MCF 10A (cell line): Measurements from ENCODE around the gene EFNB2. TPM values are rescaled to one million over a fixed set of nuclear protein-coding genes. Genes with fewer than 3 reads are reported as not detected.
A peak's percentile ranks its signal among the peaks of the same experiment; 100 is the strongest.

Experiments
- BruUV-seq: library from RNA; stranded (reverse); fragments of 400-500 nt; replicated peaks from 2 replicates; lab custom pipeline; 2021; lab: Mats Ljungman, UMichigan
- CTCF ChIA-PET: fragments of 300-600 bp; sonication (Branson Sonifier 250); formaldehyde crosslinking; extraction: SDS; loops from one replicate; lab custom pipeline; 2021; ENCODE audit warnings: antibody characterized with exemption, inconsistent platforms; lab: Yijun Ruan, JAX
- POLR2A ChIA-PET: fragments of 300-600, 350-650 bp; sonication (Branson Sonifier 250); formaldehyde crosslinking; extraction: SDS; loops from one replicate; lab custom pipeline; 2020; ENCODE audit warnings: antibody characterized with exemption, inconsistent platforms; lab: Yijun Ruan, JAX
- DNase-seq: peaks from one replicate; pipeline ENCODE4 v3.0.0-alpha.2; 2018; ENCODE audit not compliant: unreplicated experiment
- H3K27ac Mint-ChIP-seq: one replicate; pipeline ENCODE4 v1.8.0; 2022; ENCODE audit warnings: mild to moderate bottlenecking, low read depth, mixed read lengths; ENCODE audit not compliant: unreplicated experiment
- H3K27me3 Mint-ChIP-seq: one replicate; pipeline ENCODE4 v1.8.0; 2022; ENCODE audit warnings: mixed read lengths; ENCODE audit not compliant: insufficient read depth, unreplicated experiment
- H3K36me3 Mint-ChIP-seq: one replicate; pipeline ENCODE4 v1.8.0; 2022; ENCODE audit warnings: mild to moderate bottlenecking, moderate library complexity, mixed read lengths; ENCODE audit not compliant: insufficient read depth, unreplicated experiment
- H3K4me1 Mint-ChIP-seq: one replicate; pipeline ENCODE4 v1.8.0; 2022; ENCODE audit warnings: mixed read lengths; ENCODE audit not compliant: insufficient read depth, unreplicated experiment
- H3K4me3 Mint-ChIP-seq: one replicate; pipeline ENCODE4 v1.8.0; 2022; ENCODE audit warnings: mild to moderate bottlenecking, moderate library complexity, mixed read lengths; ENCODE audit not compliant: unreplicated experiment
- H3K9me3 Mint-ChIP-seq: one replicate; pipeline ENCODE4 v1.8.0; 2022; ENCODE audit warnings: mixed read lengths; ENCODE audit not compliant: unreplicated experiment
- intact Hi-C: fragments of 100-400 bp; cut with micrococcal nuclease; formaldehyde crosslinking; loops from 2 replicates; pipeline ENCODE4 v1.14.1; 2022
- total RNA-seq: library from RNA; stranded (reverse); gene quantifications from 2 replicates; pipeline ENCODE4 v1.2.3, GENCODE V29; 2022
- TF ChIP-seq, protein P1 (sequence below): fragments of 200-600 bp; IDR thresholded peaks from one replicate; pipeline ENCODE4 v1.8.0; 2022; ENCODE audit warnings: antibody characterized with exemption, mild to moderate bottlenecking; ENCODE audit not compliant: unreplicated experiment

The EFNB2 gene
- total RNA-seq, 1 experiment from 2014 or later: 40.4 TPM

DNA sequence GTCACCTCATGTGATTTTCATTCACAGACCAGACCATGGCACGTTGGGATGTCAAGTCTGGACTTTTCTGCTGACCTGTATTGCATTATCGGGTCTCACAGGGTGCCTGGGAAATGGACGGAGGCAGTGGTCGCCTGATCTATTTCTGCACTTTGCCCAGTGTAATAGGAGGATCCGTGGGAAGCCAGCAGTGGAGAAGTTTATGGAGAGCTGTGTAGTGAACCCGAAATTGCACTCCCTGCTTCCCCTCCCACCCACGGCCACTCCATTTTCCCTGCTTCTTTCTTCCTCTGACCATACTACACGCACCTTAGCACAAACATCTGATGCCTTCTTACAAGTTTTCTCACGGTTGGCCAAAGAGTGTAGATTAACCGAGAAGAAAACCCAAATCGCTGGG, 16.9 kb downstream of the EFNB2 start:
- Mint-ChIP-seq H3K27me3 (no peaks in the 10 kb centered on the region), H3K27ac (no peak overlapping the region), H3K4me3 (no peak overlapping the region), H3K4me1 (peaks cover 47% of the 10 kb centered on the region), H3K9me3 (no peaks in the 10 kb centered on the region), H3K36me3 (peaks cover 8% of the 10 kb centered on the region)
- TF ChIP-seq, protein P1, sequence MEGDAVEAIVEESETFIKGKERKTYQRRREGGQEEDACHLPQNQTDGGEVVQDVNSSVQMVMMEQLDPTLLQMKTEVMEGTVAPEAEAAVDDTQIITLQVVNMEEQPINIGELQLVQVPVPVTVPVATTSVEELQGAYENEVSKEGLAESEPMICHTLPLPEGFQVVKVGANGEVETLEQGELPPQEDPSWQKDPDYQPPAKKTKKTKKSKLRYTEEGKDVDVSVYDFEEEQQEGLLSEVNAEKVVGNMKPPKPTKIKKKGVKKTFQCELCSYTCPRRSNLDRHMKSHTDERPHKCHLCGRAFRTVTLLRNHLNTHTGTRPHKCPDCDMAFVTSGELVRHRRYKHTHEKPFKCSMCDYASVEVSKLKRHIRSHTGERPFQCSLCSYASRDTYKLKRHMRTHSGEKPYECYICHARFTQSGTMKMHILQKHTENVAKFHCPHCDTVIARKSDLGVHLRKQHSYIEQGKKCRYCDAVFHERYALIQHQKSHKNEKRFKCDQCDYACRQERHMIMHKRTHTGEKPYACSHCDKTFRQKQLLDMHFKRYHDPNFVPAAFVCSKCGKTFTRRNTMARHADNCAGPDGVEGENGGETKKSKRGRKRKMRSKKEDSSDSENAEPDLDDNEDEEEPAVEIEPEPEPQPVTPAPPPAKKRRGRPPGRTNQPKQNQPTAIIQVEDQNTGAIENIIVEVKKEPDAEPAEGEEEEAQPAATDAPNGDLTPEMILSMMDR: no peak
- no peak for DNase-seq
- ChIA-PET CTCF (interaction anchor here (0.7 kb wide), 1 partner anchor 60 kb away, joined by 3 read pairs; no protein-coding TSS in a partner anchor), POLR2A (interaction anchor here (0.8 to 0.9 kb wide), 2 partner anchors 14 to 18 kb away, joined by 3 read pairs; no protein-coding TSS in a partner anchor)
- intact Hi-C loops: no loop called here
- BruUV-seq: no TSS peak

DNA sequence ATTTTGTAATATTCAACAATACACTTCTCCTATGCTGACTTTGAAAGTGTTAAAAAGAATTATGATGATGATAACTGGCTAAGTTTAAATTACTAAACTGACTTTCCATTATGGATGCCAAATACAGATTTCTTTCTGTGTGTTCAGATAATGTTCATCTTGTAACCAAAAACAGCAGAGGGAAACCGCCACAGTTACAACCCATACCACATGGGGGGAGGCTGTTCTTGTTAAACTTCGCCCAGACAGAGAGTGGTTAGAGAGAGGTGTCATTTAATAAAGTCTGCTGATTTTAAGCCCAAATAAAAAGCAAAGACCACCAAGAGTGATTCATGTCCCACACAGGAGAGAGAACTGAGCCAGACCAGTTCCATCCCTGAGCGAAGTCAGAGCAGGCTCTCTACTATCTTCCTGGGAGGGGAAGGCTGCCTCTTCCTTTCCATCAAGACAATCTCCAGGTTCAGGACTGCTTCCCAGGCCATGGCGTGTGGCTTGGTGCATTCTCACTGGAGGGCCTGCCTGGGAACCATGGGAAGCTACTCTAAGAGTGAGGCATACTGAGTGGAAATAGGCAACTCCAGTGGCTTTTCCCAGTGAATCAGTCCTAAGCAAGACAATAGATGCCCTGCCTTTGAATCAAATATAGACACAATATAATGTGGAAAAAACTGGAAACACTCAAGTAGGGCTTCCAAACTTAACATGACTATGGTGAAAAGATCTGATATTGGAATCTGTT, 18.2 kb downstream of the EFNB2 start:
- peaks cover 18% of the 10 kb centered on the region for H3K36me3 Mint-ChIP-seq
- no peaks in the 10 kb centered on the region for H3K9me3 Mint-ChIP-seq
- intact Hi-C loops: no loop called here
- TF ChIP-seq, protein P1: no peak
- peak overlapping the region; percentile 51 for H3K27ac Mint-ChIP-seq
- DNase-seq: no peak
- POLR2A ChIA-PET: interaction anchor here (0.9 kb wide), 1 partner anchor 15 kb away, joined by 3 read pairs; no protein-coding TSS in a partner anchor
- H3K27me3 Mint-ChIP-seq: no peaks in the 10 kb centered on the region
- CTCF ChIA-PET: no interaction called here
- peaks cover 43% of the 10 kb centered on the region for H3K4me1 Mint-ChIP-seq
- no TSS peak for BruUV-seq
- no peak overlapping the region for H3K4me3 Mint-ChIP-seq

DNA sequence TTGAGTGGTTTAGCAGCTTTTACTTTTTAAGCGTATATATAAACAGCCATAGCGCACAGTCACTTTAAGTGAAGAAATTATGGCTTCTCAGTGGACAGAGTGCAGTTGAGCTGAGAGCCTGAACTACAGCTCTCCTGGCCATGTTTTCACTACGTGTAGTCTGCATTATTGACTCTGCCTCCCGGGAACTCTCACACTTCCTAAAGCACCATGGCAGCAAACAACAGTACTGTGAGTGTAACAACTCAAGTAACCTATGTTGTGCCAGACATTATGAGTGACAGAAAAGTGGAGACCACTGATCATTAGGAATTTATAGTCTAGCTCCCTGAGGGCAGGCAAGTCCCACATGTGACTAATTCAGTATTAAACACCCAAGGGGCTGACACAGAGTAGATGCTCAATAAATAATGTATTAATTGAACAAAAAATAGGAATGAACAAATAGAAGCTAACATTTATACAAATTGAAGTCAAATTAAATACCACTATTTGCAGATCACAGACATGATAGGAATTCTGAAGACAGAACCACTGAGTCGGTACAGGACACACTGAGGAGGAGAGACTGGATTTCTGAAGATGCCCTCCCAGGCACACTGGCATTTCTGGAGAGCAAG, 19.7 kb downstream of the EFNB2 start:
- BruUV-seq: no TSS peak
- no peaks in the 10 kb centered on the region for H3K9me3 Mint-ChIP-seq
- H3K27me3 Mint-ChIP-seq: no peaks in the 10 kb centered on the region
- H3K4me1 Mint-ChIP-seq: peaks cover 38% of the 10 kb centered on the region
- ChIA-PET POLR2A (interaction anchor here (0.6 kb wide), 1 partner anchor 17 kb away, joined by 3 read pairs; no protein-coding TSS in a partner anchor), CTCF (interaction anchor here (1.0 to 2.0 kb wide), 2 partner anchors 11 to 1944 kb away, joined by 3 to 10 read pairs; no protein-coding TSS in a partner anchor)
- intact Hi-C loops: no loop called here
- TF ChIP-seq, protein P1: no peak
- peak overlapping the region; percentile 51 for H3K27ac Mint-ChIP-seq
- H3K4me3 Mint-ChIP-seq: no peak overlapping the region
- H3K36me3 Mint-ChIP-seq: peaks cover 29% of the 10 kb centered on the region
- no peak for DNase-seq
